ENCODE results near the gene MPZL1. TPM values are rescaled to one million over a fixed set of nuclear protein-coding genes. Genes with fewer than 3 reads are reported as not detected.

Gene MPZL1
- total RNA-seq, 1 donor from 2014 or later = 85.5 TPM

DNA sequence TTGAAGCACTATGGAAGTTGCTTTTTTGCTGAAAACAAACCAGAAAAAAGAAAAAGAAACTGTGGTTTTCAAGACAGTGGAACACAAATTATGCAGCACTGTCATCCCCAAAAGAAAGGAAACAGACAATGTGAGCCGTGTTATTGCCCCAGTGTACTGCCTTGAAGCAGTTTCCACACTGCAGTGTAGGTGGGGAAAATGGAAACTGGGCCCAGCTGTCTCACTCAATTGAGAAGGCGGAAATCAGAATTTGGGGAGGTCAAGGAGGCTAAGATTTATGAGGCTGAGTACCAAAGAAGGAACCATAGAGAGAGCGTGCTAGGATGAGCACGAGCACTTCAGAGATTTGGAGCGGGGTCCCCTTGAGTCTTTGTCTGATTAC, 55.5 kb downstream of the MPZL1 start:
- TF ChIP-seq, protein P1, sequence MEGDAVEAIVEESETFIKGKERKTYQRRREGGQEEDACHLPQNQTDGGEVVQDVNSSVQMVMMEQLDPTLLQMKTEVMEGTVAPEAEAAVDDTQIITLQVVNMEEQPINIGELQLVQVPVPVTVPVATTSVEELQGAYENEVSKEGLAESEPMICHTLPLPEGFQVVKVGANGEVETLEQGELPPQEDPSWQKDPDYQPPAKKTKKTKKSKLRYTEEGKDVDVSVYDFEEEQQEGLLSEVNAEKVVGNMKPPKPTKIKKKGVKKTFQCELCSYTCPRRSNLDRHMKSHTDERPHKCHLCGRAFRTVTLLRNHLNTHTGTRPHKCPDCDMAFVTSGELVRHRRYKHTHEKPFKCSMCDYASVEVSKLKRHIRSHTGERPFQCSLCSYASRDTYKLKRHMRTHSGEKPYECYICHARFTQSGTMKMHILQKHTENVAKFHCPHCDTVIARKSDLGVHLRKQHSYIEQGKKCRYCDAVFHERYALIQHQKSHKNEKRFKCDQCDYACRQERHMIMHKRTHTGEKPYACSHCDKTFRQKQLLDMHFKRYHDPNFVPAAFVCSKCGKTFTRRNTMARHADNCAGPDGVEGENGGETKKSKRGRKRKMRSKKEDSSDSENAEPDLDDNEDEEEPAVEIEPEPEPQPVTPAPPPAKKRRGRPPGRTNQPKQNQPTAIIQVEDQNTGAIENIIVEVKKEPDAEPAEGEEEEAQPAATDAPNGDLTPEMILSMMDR (IDR thresholded peaks at IDR 0.05; ENCODE audit: insufficient read depth, low read length, poor library complexity, severe bottlenecking) = no peak
- Histone ChIP-seq H3K27me3 (ENCODE audit: control insufficient read depth, insufficient read depth, low read length) (no peaks in the 10 kb centered on the region), H3K4me3 (ENCODE audit: low read depth, low read length) (no peak overlapping the region), H3K36me3 (ENCODE audit: control insufficient read depth, insufficient read depth, low read length) (no peaks in the 10 kb centered on the region)
- no peak for DNase-seq (ENCODE audit: low read depth)

GRCh38 chr1:167781558-167781957, 59.8 kb downstream of the MPZL1 start:
- no peaks in the 10 kb centered on the region for H3K36me3 ChIP-seq (ENCODE audit: control insufficient read depth, insufficient read depth, low read length)
- no peak overlapping the region for H3K4me3 ChIP-seq (ENCODE audit: low read depth, low read length)
- no peak for DNase-seq (ENCODE audit: low read depth)
- TF ChIP-seq, protein P1 (IDR thresholded peaks at IDR 0.05; ENCODE audit: insufficient read depth, low read length, poor library complexity, severe bottlenecking) = no peak
- H3K27me3 ChIP-seq (ENCODE audit: control insufficient read depth, insufficient read depth, low read length) = no peaks in the 10 kb centered on the region

GRCh38 chr1:167782946-167783345, 61.2 kb downstream of the MPZL1 start:
- TF ChIP-seq, protein P1 (IDR thresholded peaks at IDR 0.05; ENCODE audit: insufficient read depth, low read length, poor library complexity, severe bottlenecking) = no peak
- Histone ChIP-seq H3K27me3 (ENCODE audit: control insufficient read depth, insufficient read depth, low read length) (no peaks in the 10 kb centered on the region), H3K4me3 (ENCODE audit: low read depth, low read length) (no peak overlapping the region), H3K36me3 (ENCODE audit: control insufficient read depth, insufficient read depth, low read length) (no peaks in the 10 kb centered on the region)
- no peak for DNase-seq (ENCODE audit: low read depth)

- no peak for DNase-seq (ENCODE audit: low read depth)
- no peaks in the 10 kb centered on the region for H3K36me3 ChIP-seq (ENCODE audit: control insufficient read depth, insufficient read depth, low read length)
- TF ChIP-seq, protein P1 (IDR thresholded peaks at IDR 0.05; ENCODE audit: insufficient read depth, low read length, poor library complexity, severe bottlenecking) = no peak
- no peaks in the 10 kb centered on the region for H3K27me3 ChIP-seq (ENCODE audit: control insufficient read depth, insufficient read depth, low read length)
- H3K4me3 ChIP-seq (ENCODE audit: low read depth, low read length) = no peak overlapping the region
Observed at GRCh38 chr1:167784876-167785550, 63.2 kb downstream of the MPZL1 start.

GRCh38 chr1:167786502-167786901, 64.7 kb downstream of the MPZL1 start:
- Histone ChIP-seq H3K4me3 (ENCODE audit: low read depth, low read length) (no peak overlapping the region), H3K36me3 (ENCODE audit: control insufficient read depth, insufficient read depth, low read length) (no peaks in the 10 kb centered on the region), H3K27me3 (ENCODE audit: control insufficient read depth, insufficient read depth, low read length) (no peaks in the 10 kb centered on the region)
- TF ChIP-seq, protein P1 (IDR thresholded peaks at IDR 0.05; ENCODE audit: insufficient read depth, low read length, poor library complexity, severe bottlenecking) = no peak
- no peak for DNase-seq (ENCODE audit: low read depth)

DNA sequence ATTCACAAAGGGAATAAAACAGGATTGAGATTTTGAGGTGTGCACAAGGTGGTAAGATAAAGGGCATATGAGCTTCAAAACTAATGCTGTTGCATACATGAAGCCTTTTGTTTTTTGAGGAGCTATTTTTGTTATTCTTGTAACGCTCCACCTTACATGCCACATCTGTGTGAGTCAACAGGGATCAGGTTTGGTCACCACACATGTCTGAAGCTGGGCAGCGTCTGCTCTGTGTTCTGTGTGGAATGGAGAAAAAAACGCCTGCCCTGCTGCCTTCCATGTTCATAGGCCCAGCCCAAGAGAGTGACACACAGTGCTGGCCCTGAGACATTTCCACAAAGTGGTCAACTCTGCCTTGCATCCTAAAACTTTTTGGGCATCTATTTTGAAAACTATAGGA, 67.7 kb downstream of the MPZL1 start:
- TF ChIP-seq, protein P1 (IDR thresholded peaks at IDR 0.05; ENCODE audit: insufficient read depth, low read length, poor library complexity, severe bottlenecking) = no peak
- Histone ChIP-seq H3K27me3 (ENCODE audit: control insufficient read depth, insufficient read depth, low read length) (no peaks in the 10 kb centered on the region), H3K36me3 (ENCODE audit: control insufficient read depth, insufficient read depth, low read length) (no peaks in the 10 kb centered on the region), H3K4me3 (ENCODE audit: low read depth, low read length) (no peak overlapping the region)
- no peak for DNase-seq (ENCODE audit: low read depth)
